DOHH2 (cell line): Measurements from ENCODE around the gene AMZ2.
"Not testable (repeated sequence)": the region's sequence is repeated elsewhere in the genome, so short reads cannot be mapped to it uniquely, and the experiment has no call there.

Source experiments
- CTCF ChIP-seq: fragments of 200-600 bp; sonication (generic); IDR thresholded peaks from one replicate; pipeline ENCODE4 v1.5.1; 2014; ENCODE audit warnings: antibody characterized with exemption, mild to moderate bottlenecking, low read depth, low read length; ENCODE audit not compliant: poor library complexity, severe bottlenecking
- EZH2phosphoT487 ChIP-seq: fragments of 200-600 bp; sonication (generic); IDR thresholded peaks from 2 replicates; pipeline ENCODE4 v1.6.1; 2017; ENCODE audit warnings: borderline replicate concordance, mild to moderate bottlenecking, antibody characterized with exemption, low read length, moderate library complexity, mixed read lengths

- not testable (repeated sequence) for TF ChIP-seq CTCF, EZH2phosphoT487
Measured at GRCh38 chr17:68201418-68201771, 46.4 kb upstream of the AMZ2 start.
